Activated gamma-delta T cell treated with anti-CD3 and anti-CD28 coated beads, Interleukin-2, amount 50 U/mL, for 16 hours (primary cell): ENCODE measurements around the gene P2RX3.
"Not testable (repeated sequence)": the region's sequence is repeated elsewhere in the genome, so short reads cannot be mapped to it uniquely, and the experiment has no call there.

ENCODE experiments used
- DNase-seq: peaks from one replicate; pipeline ENCODE4 v3.0.0-alpha.2; 2020; ENCODE audit warnings: low read depth

Gene P2RX3

GRCh38 chr11:57353446-57353845 lies 15.3 kb downstream of the P2RX3 start:
- DNase-seq: no peak

- no peak for DNase-seq
Observed at GRCh38 chr11:57353852-57354251, 15.7 kb downstream of the P2RX3 start.

GRCh38 chr11:57354699-57355098 lies 16.5 kb downstream of the P2RX3 start:
- no peak for DNase-seq

GRCh38 chr11:57356268-57356667 lies 18.1 kb downstream of the P2RX3 start:
- DNase-seq: no peak

- no peak for DNase-seq
Observed at GRCh38 chr11:57357310-57357709, 19.2 kb downstream of the P2RX3 start.

GRCh38 chr11:57357856-57358255 lies 19.7 kb downstream of the P2RX3 start:
- DNase-seq: no peak

- DNase-seq: no peak
Observed at GRCh38 chr11:57358543-57358961, 20.4 kb downstream of the P2RX3 start.

GRCh38 chr11:57358991-57359390 lies 20.8 kb downstream of the P2RX3 start:
- no peak for DNase-seq

- DNase-seq: no peak
Observed at GRCh38 chr11:57359396-57359795, 21.2 kb downstream of the P2RX3 start.

GRCh38 chr11:57359896-57360690 lies 21.9 kb downstream of the P2RX3 start:
- no peak for DNase-seq

- DNase-seq: no peak
Observed at GRCh38 chr11:57360991-57361390, 22.8 kb downstream of the P2RX3 start.

- DNase-seq: not testable (repeated sequence)
Observed at GRCh38 chr11:57361420-57361819, 23.3 kb downstream of the P2RX3 start.

- no peak for DNase-seq
Observed at GRCh38 chr11:57361926-57362325, 23.8 kb downstream of the P2RX3 start.

- no peak for DNase-seq
Observed at GRCh38 chr11:57363131-57364080, 25.3 kb downstream of the P2RX3 start.

- no peak for DNase-seq
Observed at GRCh38 chr11:57364851-57365660, 26.9 kb downstream of the P2RX3 start.

- DNase-seq: no peak
Observed at GRCh38 chr11:57368106-57368844, 30.1 kb downstream of the P2RX3 start.

- no peak for DNase-seq
Observed at GRCh38 chr11:57368845-57369232, 30.7 kb downstream of the P2RX3 start.

- no peak for DNase-seq
Observed at GRCh38 chr11:57370251-57370650, 32.1 kb downstream of the P2RX3 start.

- no peak for DNase-seq
Observed at GRCh38 chr11:57370941-57371340, 32.8 kb downstream of the P2RX3 start.

- DNase-seq: no peak
Observed at GRCh38 chr11:57373146-57373545, 35.0 kb downstream of the P2RX3 start.

GRCh38 chr11:57374966-57375365 lies 36.8 kb downstream of the P2RX3 start:
- no peak for DNase-seq
